Umbilical cord (tissue), 2 donors: ENCODE measurements around the gene VWA8. TPM values are rescaled to one million over a fixed set of nuclear protein-coding genes. Genes with fewer than 3 reads are reported as not detected.

ENCODE experiments used
- DNase-seq: peaks from one replicate; pipeline ENCODE4 v3.0.0-alpha.2; 2015; ENCODE audit warnings: low spot score
- total RNA-seq: library from RNA; depleted of rRNA; stranded (reverse); fragments of >200 nt; gene quantifications from one replicate; pipeline ENCODE4 v1.2.3, GENCODE V29; 2014; ENCODE audit warnings: low replicate concordance; ENCODE audit not compliant: insufficient read depth

The VWA8 gene
- total RNA-seq, 1 donor from 2014 or later, result 27.2 TPM

DNA sequence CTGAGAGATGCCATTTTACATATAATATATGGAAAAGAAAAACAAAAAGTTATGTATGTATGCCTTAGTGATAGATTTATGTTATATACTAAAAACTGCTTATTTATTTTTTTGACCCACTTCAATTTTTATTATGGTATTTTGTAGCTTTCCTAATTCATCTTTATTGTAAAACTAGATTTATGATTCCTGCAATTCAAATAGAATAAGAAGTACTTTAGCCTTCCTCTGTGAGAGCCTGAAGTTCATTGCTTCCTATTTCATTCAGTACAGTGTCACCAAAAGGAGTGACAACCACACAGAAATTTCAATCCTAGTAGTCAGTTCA lies 345.4 kb downstream of the VWA8 start:
- no peak for DNase-seq

DNA sequence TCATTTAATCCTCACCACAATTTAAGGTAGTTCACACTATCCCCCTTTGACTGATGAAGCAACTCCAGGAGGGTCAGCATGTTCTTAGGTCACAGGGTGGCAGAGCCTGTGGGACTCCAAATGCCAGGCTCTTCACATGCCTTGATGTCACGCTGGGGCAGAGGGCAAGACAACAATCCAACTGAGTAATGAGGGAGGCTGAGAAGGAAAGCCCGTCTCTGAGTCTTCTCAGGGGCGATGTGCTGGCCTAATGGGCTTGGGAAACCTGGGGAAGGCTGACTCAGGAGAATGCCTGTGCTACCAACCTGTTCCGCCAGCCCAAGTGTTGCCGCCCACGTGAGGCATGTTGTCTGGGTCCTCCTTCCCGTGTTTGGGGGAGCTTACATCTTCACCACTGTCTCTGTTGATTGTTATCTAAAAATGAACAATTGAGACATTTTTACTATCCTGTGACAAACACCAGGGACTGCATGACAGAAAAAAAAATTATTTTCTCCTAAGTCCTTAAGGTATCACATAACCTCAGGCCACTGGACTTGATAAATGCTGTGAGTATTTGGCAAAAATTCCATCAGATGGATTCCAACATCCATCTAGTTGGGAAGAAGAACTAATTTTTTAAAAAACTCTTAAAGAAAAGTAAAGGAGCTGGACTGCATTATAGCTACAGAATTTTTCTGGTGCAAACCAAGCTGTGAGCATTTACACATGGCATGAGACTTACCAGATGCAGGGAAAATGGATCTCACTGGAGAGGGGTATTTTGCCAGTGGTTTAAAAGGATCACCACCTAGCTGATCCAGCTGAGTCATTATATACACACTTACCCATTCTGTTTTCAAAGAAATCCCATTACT lies 346.0 kb downstream of the VWA8 start:
- DNase-seq, result peak; percentile 85

- DNase-seq, result peak; percentile 77
These were observed 346.8 kb downstream of the VWA8 start for GRCh38 chr13:41613984-41614661.

GRCh38 chr13:41613471-41613870 lies 347.4 kb downstream of the VWA8 start:
- DNase-seq, result no peak

DNA sequence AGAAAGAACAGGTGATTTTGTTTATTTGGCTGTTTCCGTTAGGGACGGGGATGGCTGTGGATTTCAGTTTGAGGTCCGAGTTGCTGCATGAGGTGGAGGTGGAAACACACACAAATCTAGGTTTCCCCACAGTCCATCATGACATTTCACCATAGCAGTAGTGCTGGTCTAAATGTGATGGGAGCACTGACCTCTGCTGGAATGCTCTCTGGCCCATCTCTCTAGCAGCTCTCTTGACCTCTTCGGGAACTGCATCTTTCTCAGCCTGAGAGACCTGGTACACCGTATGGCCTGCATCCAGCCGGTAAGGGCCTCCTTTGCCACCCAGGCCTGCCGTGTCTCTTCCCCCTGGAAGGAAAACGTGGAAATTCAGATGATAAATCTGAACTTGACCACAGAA lies 349.5 kb downstream of the VWA8 start:
- no peak for DNase-seq

DNA sequence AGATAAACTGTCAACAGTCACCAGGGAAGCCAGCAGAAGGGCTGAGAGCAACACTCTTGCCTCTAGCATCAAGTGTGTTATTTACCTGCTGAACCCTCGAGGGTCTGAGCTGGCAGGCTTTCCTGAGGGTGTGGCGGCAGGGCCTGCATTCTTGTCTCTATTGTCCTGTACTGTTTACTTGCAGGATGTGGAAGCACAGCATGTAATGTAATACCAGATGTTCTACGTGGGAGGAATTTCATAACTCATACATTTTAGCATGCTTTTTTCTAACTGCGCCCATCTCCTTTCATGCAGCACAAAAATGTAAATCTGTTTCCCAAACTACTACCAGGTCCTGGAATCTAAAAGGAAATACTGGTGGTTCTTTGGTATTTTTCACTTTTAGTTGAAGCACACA lies 350.5 kb downstream of the VWA8 start:
- peak; percentile 69 for DNase-seq

GRCh38 chr13:41609828-41610227 lies 351.1 kb downstream of the VWA8 start:
- DNase-seq, result no peak

DNA sequence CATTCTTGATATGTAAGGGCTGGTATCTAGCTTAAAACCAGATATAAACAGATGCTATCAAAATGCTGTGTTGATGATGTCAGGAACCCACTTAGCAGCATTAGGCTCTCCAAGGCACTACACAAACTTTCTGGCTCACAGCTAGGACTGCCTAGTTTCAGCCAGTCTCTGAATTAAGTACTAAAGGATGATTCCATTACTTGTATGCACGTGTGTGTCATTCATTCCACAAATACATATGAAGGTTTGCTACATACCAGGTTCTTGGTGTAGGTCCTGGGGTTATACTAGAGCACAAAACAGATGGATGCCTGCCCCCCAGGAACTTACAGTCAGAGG lies 352.1 kb downstream of the VWA8 start:
- peak; percentile 86 for DNase-seq

GRCh38 chr13:41608111-41608838 lies 352.6 kb downstream of the VWA8 start:
- DNase-seq, result no peak

GRCh38 chr13:41606646-41607045 lies 354.3 kb downstream of the VWA8 start:
- DNase-seq, result peak; percentile 76

- no peak for DNase-seq
These were observed 355.3 kb downstream of the VWA8 start for GRCh38 chr13:41605319-41606285.

- DNase-seq, result no peak
These were observed 357.0 kb downstream of the VWA8 start for GRCh38 chr13:41603917-41604316.

GRCh38 chr13:41601718-41602445 lies 359.0 kb downstream of the VWA8 start:
- DNase-seq, result no peak

- DNase-seq, result no peak
These were observed 361.3 kb downstream of the VWA8 start for GRCh38 chr13:41599619-41600018.

DNA sequence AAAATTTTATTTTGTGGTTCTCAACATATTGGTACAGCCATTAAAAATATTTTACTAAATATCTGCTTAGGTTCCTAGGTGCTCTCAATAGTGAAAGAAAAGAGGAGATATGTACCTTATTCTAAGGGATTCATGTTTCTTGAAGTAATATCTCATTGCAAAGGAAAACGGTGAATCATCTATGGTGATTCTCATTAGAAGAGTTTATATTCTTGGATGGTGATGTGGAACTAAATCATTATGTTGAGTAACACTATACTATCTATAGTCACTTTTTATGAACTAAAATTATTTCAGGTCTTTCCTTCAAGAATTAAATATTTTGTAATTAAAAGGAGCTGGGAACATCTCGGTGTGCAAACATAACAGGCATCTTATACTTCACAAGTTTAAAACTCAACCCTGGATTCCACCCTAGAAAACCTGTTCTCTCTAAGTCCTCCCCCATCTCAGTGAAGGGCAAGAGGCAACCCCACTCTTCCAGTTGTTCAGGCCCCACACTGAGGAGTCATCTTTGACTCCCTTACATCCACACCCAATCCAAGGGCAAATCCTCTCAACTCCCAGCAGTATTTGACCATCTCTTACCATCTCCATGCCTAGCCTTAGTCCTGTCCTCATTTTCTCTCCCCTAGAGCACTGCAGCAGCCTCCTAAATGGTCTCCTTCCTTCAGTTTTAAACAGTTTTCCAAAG lies 363.4 kb downstream of the VWA8 start:
- DNase-seq, result no peak

DNA sequence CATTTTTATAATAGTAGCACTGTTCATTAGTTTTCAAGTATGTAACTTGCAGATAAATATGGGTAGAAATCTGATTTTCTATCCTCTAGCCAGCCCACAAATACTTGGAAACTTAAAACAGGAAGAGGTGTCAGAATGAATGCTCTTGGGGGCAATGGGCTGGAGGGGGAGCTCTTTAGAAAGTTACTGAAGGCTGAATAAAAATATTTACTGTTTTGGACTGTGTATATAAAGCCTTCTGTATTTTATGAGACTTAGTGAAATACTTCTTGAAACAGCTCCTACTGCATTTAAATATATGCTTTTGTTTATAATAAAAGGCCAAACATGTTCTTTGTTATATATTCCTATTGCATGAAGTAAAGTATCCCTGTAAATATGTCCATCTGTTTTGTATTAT lies 364.7 kb downstream of the VWA8 start:
- no peak for DNase-seq

DNA sequence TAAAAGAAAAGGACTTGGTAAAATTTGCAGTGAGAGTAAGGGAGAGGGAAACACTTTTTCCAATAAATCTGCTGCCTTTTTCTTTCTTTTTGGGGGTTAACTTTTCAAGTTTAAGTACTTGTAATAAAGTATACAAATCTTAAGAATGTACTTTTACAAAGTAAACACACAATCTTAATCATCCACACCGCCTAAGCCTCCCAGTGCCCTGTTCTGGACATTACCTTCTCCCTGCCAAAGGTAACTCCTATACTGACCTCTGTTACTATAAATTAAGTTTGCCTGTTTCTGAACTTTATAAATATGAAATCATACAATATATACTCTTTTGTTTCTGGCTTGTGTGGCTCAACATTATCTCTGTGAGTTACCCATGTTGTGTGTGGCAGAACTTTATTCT lies 365.6 kb downstream of the VWA8 start:
- no peak for DNase-seq

GRCh38 chr13:41590643-41591042 lies 370.3 kb downstream of the VWA8 start:
- no peak for DNase-seq

DNA sequence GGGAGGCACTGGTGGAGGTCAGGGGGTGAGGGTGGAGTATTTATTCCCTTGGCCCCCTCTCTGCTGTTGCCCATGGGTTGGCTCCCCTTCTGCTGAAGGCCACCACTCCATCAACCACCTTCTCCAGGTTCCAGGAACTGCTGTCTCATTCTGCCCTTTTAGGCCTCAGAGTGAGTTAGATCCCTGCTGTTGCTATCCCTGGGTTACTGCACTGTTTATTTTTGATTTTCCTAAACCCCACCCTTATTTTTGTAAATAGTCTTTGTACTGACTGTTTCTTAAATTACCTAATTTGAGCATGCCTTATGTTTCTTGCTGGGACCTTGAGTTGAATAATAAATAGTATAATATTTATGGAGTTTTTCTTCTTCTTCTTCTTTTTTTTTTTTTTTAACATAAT lies 370.8 kb downstream of the VWA8 start:
- DNase-seq, result no peak

DNA sequence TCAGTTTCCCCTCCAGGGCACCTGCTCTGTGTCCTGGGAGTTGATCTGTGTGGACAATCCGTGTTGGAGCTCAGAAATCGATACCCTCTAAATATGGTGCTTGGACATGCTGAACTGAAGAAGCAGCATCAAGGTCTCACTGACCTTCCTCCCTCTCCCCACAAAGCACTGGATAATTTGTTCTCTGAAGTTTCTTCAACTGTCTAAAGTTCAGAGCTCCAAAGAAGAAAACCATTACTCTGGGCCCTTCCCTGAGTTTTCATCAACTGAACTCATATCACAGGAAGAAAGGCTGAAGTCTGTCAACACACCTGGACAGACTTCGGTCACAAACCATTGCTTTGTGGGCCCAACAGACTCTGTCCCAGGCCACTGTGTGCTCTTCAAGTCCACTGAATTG lies 371.5 kb downstream of the VWA8 start:
- DNase-seq, result no peak
